Measurements from ENCODE around the gene CABLES1.
A peak's percentile ranks its signal among the peaks of the same experiment; 100 is the strongest.

The CABLES1 gene

DNA sequence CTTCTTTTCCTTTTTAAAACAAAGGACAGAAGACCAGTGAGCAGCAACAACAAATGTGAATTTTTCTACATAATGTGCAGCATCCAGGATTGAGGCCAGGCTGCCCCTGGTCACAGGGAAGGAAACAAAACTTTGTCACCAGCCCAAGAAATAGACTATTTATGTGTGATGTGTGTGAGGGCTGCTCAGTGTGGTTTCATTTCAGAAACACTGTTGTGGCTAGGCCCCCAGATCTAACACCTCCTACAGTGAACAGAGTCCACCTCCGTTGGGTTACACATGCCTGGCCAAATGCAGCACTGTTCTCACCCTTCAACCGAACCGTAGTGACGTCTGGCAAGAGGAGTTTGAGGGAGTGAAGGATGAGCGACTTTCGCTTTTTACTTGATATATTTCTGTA lies 171.5 kb downstream of the CABLES1 start:
- DNase-seq (ENCODE audit: low read depth): peak; percentile 24

DNA sequence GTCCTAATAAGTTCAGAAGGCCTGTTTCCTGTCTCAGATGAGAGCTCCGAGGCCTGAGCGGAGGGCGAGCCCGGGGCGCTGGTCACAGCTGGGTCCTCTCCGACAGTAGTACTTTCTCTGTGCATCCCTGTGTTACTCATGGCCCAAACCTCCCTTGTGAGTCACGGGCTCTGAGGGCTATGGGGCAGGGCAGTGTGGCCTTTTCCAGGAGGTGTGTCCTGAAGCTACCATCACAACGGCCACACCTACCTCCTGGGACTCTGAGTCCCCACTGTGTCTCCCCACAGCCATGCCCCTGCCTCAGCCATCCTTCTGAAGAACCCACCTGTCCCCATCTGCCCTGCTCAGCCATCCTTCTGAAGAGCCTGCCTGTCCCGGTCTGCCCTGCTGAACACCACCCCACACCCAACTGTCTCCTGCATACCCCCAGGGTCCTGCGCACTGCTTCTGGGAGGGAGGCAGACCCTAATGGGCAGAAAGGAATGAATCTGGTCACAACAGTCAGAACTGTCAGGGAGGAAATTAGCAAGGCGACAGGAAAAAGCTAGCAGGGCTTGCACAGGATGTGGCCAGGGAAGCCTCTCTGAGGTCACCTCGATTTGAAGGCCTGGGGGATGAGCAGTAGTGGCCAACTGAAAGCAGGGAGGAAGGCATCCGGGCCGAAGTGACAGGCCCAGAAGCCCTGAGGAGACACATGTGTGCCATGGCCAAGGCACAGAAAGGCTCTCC lies 172.4 kb downstream of the CABLES1 start:
- DNase-seq (ENCODE audit: low read depth): no peak
